Stimulated activated CD4-positive, alpha-beta T cell treated with anti-CD3 and anti-CD28 coated beads, Interleukin-4, amount 100 ng/mL, for 1 hour (primary cell): Measurements from ENCODE around the gene ATL3.
"Not testable (repeated sequence)": the region's sequence is repeated elsewhere in the genome, so short reads cannot be mapped to it uniquely, and the experiment has no call there.

Experiments used
- DNase-seq: peaks from one replicate; pipeline ENCODE4 v3.0.0-alpha.2; 2020

Gene ATL3

GRCh38 chr11:63616953-63617352 is 54.2 kb downstream of the ATL3 start:
- DNase-seq: no peak

- peak; percentile 15 for DNase-seq
These were observed 57.0 kb downstream of the ATL3 start, which contains the start of gene PLAAT3 for GRCh38 chr11:63614136-63614671. PLAAT3 (minus strand) TSS chr11:63614433; CDS start chr11:63614014, 419 bp downstream.

DNA sequence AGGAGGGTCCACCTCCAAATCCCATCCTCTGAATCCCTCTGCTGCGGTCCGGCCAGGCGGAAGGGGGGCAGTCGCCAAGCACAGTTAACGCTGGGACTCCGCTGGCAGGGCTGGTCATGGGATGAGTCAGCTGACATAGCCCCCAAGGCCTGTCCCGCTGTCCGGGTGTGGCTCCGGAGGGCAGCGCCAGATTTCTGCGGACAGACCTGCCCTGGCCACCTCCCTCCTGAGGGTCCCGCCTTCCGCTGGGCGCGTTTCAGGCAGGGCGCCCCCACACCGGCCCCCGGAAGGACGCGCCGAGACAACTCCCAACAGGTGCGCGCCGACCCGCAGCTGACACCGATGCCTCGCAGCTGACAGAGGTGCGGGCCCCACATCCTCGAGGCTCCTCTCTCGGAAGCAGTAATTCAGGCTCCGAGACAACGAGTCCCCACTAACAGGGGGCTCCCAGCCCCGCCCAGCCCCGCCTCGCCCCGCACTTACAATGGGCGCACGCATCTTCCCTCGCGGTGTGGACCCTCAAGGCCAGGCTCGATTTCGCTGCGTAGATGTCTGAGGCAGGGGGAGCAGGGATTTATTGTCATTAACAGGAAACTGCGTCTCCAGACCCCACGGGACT is 57.5 kb downstream of the ATL3 start:
- peak; percentile 26 for DNase-seq

DNA sequence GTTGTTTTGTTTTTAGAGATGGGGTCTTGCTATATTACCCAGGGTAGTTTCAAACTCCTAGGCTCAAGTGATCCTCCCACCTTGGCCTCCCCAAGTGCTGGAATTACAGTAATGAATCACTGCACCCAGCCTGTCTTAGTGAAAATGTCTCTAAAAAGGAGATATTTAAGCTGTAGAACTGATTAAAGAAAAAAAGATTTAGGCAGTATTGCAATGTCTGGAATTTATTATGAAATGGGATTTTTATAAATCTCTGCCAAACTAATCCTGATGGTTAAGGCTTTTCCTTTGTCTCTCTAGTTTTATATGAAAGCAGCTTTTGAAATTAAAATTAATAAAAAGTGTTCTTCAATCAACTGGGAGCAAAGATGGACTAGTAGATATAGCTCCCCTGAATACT is 59.0 kb downstream of the ATL3 start:
- no peak for DNase-seq

DNA sequence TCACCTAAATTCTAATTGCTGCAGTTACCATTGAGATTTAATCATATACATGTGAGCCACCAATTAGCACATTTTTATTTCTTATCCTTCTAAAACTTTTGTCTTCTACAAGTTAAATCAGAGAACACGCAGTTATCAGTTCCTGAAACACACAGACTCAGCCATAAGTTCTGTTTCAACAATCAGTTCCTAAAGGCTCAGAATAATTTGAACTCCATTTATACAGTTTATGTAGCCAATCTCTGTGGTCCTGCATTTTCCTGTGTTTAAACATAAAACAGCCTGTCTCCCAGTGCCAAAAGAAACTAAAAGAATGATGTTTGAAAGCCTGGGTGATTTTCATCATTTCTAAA is 59.8 kb downstream of the ATL3 start:
- no peak for DNase-seq

GRCh38 chr11:63610604-63611394 is 60.4 kb downstream of the ATL3 start:
- DNase-seq: no peak

DNA sequence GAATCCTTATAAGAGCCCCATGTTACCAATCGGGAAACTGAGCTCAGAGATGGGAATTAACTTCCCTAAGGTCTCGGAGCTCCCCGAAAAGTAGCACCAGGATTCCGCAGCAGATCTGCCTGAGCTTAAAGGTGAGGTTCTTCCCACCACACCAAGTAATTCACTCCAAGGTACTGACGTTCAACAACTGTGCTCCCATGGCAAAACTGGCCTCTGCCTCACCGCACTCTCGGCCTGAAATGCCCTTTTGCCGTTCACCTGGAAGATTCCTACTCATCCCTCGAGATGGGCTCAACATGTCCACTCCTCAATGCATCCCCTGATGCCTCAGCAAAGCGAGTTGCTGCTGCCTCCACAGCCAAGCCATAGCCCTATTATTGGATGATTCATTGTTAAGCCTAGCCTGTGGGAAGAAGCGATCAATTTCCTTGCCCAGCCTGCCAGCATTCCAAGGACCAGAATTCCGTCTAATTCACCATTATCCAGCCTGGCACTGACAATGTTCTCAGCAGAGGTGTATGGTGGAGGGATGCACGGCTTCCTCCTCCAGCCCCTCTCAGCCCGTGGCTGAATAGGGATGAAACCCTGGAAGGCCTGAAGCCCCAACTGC is 61.1 kb downstream of the ATL3 start:
- no peak for DNase-seq

DNA sequence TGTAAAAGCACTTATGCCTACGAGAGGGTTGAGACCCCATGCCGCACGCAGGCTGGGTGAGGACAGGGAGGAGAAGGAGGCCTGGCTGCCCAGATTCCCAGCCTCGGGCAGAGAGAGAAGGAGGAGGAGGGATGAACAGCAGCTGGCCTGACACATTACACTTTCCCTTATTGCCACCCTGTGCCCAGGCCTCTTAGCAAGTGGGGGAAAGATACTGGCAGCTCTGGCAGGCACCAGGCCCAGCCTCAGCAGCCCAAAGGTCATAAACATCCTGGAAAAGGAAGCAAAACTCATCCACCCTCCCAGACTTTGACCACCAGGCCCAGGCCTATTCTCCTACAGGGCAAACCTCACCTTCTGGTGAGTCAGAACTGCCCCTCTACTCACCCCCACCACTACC is 61.6 kb downstream of the ATL3 start:
- DNase-seq: no peak

- DNase-seq: no peak
These were observed 62.5 kb downstream of the ATL3 start for GRCh38 chr11:63608353-63609345.

GRCh38 chr11:63603180-63603518 is 68.0 kb downstream of the ATL3 start:
- no peak for DNase-seq

DNA sequence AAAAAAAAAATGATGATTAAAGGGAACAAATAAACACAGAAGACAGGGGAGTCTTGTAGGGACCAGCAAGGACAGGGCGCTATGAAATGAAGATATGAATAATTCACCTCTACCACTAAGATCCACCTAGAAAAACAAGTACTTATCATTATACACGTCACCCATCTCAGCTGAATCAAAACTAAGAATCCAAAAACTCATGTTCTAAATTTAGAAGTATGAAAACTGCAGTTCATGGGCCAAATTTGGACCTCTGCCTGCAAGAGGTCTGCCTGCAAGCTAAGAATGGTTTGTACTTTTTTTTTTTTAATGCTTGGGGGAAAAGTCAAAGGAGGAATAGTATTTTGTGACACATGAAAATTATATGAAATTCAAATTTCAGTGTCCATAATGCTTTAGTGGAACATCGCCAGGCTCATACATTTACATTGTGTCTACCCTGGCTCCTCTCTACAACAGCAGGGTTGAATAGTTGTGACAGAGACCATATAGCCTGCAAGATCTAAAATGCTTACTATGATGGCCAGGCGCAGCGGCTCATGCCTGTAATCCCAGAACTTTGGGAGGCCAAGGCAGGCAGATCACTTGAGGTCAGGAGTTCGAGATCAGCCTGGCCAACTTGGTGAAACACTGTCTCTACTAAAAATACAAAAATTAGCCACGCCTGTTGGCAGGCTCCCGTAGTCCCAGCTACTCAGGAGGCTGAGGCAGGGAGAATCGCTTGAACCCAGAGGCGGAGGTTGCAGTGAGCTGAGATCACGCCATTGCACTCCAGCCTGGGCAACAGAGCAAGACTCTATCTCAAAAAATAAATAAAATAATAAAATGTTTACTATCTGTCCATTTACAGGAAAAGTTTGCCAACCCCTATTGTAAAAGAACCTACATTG is 68.6 kb downstream of the ATL3 start:
- not testable (repeated sequence) for DNase-seq

- no peak for DNase-seq
These were observed 71.7 kb downstream of the ATL3 start for GRCh38 chr11:63599211-63600122.

DNA sequence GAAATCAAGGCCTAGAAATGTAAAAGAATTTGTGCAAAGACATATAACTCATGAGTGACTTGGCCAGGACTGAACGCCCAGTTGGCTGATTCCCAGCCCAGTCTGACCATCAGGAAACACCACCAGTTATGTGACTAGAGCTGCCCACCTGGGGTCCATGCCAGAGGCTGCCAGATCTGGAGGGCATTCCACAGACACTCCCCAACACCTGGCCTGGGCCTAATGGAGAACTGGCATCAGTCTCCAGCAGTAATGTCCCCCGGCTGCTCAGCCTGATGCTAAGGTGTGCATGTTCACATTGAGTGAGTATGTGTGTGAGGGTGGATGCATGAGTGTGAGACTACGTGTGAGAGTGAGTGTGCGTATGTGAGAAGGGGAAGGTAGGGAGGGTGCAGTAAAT is 72.6 kb downstream of the ATL3 start:
- DNase-seq: no peak

GRCh38 chr11:63595296-63595695 is 75.9 kb downstream of the ATL3 start:
- DNase-seq: no peak

- no peak for DNase-seq
These were observed 78.2 kb downstream of the ATL3 start for GRCh38 chr11:63592975-63593395.

- no peak for DNase-seq
These were observed 81.0 kb downstream of the ATL3 start for GRCh38 chr11:63590024-63590788.

DNA sequence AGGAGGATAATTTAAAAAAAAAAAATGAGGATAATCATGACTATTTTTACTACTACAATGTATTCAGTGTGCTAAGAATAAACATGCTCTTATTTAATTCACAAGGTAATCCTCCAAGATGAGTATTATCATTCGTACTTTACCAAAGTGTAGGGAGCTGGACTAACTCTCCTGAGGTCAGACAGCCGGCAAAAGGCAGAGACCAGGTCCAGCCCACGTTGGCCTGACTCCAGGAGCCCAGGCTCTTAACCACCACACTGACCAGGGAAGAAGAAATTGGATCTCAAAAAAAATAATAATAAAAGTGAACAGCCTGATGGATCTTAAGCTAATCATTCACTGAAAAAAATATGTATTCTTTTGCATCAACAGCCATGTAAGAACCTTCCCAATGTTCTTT is 82.2 kb downstream of the ATL3 start:
- no peak for DNase-seq

- DNase-seq: no peak
These were observed 84.6 kb downstream of the ATL3 start for GRCh38 chr11:63586451-63587166.

GRCh38 chr11:63583357-63583677 is 87.9 kb downstream of the ATL3 start:
- DNase-seq: no peak
